Activated CD4-positive, alpha-beta T cell treated with anti-CD3 and anti-CD28 coated beads, Interleukin-10, Interleukin-2, amounts not matched to agents 100 ng/mL and 50 ng/mL, durations not matched to agents 16 hours and 8 hours (primary cell): Measurements from ENCODE around the gene KIAA1217.

Experiments used
- DNase-seq: peaks from one replicate; pipeline ENCODE4 v3.0.0-alpha.2; 2020

The KIAA1217 gene

DNA sequence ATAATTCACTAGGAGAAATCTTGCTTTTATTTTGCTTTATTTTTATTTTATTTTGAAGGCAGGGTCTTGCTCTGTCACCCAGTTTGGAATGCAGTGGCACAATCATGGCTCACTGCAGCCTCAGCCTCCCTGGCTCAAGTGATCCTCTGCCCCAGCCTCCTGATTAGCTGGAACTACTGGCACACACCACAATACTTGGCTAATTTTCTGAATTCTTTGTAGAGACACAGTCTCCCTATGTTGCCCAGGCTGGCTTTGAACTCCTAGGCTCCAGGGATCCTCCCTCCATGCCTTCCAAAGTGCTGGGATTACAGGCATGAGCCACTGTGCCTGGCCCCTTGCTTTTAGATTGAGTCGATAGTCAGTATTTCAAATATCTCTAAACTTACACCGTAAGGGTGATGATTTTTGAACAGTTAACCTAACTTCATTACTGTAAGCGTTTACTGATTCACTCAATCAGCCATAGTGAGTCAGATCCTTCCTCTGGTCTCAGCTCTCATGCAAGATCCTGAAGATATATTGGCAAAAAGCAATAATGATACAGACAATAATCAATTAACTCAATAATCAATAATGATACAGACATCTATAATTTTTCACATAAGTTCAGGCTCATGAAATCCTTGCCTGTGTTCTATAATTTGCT is 239.5 kb downstream of the KIAA1217 start:
- DNase-seq: peak; percentile 26

DNA sequence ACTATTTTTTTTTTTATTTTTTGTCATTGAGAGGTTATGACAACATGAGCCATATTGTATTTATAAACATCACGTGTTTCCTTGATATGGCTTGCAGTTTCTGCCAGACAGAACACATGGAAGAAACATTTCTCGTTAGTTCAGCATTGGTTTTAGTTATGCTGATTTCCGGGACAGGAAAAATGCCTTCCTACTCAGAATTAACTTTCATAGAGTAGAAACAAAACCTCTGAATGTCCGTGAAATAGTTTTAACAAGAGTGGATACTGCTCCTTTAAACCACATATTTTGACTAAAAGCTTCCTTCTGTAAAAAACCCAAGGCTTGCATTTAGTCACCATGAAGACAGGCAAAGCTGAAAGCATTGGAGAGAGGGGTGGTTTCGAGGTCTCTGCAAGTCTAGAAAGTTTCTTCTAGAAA is 240.4 kb downstream of the KIAA1217 start:
- peak; percentile 68 for DNase-seq

DNA sequence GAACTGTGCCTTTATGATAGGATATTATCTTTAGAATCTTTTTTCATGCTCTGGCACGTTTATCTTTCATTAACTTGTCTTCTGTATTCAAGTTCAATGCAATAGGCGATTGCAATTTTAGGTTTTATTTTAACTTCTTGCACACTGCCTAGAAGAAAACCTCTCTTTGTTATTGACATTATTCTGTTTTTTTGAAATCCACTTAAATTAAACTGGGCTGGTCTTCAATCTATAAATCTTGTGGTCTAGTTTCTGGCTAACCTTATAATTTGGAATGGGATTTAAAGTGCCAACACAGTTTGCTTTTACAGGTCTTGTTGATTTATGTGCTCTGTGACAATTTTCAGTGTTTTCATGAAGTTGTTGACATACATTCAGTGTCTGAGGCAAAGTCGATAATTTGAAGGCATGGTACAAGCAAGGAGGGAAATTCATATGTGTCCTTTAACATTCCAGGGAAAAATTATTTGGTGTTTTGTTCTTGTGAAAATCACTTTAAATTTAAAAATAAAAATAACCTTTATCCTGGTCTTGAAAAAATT is 240.9 kb downstream of the KIAA1217 start:
- no peak for DNase-seq

DNA sequence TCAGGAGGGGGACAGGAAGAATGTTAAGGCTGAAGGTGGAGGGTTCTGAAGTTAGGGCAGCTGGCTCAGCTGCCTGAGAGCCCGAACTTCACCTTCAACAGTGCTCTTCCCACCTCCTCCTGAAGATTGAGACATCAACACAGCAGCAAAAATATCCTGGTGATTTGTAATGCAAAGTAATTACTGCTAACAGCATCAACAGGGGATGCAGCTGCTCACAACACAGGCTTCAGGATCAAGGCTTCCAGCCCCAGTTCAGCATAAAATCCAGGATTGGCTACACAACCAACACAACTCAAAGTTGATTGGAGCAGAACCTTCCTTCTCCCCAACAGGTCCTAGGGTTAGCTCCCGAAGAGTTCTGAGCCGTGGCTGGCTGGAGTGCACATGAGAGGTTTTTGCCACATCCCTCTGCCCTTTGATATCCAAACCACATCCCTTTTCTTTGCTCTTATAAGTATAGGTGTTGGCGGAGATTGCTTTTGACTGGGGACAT is 242.4 kb downstream of the KIAA1217 start:
- DNase-seq: peak; percentile 17

GRCh38 chr10:24452030-24452429 is 243.1 kb downstream of the KIAA1217 start:
- DNase-seq: no peak

DNA sequence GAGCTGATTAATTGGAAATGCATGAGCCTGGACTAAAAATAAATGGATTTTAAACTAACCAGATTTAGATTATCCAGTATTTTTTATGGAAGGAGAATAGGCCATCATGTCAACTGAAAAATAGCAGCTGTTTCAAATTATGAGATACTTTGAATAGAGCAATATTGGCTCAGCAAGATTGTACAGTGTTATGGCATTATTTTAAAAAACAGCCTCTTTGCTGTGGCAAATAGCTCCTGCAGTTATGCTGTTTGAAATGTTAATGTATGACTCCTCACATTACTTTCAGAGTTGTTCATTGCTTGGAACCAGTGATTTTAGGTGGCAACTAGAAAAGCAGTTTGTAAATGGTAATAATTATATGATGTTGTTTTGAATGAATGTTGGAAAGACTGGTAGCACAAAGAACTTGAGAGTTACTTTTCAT is 244.5 kb downstream of the KIAA1217 start:
- DNase-seq: no peak

DNA sequence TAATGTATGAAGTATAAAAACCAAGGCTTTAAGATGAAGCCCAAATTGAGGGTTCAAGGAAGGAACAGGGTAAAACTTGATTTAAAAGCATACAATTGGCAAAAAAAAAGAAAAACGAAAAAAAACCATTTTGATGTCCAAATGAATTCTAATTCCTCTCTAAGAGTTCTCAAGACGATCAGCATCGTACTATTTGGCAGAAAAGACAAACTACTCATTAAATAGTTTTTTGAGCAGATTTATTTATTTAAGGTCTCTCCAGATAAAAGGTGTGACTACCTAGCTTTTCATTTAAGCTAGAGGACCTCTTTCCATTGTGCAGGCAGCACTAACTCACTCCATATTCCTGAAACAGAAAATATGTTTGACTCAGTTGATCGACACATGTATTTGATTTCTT is 245.0 kb downstream of the KIAA1217 start:
- DNase-seq: no peak

DNA sequence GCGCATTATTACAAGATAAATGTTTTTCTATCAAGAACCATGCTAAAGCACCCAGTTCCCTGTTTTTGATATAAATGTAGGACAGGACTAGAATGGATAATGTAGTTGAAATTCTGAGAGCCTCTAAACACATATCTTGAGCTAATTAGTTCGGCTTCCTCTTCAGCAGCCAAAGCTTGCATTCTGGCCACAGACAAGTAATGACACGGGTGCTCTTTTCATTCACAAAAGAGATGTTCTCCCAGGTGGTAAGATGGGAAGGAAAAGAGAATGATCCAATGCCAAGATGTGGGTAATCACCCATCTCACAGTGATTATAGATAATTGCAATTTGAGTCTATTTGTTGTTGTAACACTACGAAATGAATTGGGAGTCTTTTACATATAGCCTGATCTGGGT is 246.5 kb downstream of the KIAA1217 start:
- DNase-seq: no peak

DNA sequence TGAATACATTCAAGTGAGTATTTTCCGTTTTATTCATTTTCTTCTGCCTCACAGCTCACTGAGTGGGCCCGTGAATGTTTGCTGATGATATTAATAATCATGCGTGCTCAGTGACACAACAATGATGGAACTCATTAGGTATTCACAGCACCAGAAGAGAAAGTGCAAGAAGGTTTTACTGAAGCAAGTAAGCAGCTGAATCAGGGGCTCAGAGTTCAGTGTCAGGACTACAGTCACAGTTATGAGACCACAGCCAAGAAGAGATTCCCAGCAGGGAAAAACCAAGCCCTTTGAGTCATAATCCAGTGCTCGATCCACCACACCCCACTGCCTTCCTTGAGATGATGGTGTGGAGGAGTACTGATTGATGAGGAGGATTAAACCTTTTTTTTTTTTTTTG is 247.4 kb downstream of the KIAA1217 start:
- DNase-seq: no peak

DNA sequence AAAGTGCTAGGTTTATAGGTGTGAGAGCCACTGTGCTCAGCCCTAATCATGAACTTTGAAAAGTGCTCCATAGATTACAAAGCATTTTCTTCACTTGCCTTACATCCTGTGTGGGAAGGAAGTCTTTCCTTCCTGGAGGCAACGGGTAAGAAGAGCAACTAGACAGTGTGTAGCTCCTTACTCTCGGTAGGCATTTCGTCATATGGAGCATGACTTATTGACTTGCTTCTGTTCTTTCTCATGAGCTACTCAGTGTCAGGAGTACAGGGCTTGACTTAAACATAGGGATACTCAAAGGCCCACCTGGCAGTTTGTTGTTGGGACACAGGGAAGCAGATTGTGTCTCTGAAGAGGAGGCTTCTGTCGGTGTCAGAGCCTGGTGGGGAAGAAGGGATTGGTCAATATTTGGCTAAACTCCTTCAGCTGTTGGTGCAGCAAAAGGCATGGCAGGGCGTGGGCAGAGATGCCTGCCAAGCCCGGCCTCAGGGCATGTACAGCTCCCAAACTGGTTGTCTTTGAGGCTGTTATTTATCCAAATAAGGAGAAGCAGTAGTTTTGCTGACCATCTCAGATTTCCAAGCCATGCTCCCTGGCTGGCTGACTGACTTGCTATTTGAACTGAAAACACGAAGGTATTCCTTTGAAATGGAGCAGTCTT is 248.9 kb downstream of the KIAA1217 start:
- peak; percentile 22 for DNase-seq

DNA sequence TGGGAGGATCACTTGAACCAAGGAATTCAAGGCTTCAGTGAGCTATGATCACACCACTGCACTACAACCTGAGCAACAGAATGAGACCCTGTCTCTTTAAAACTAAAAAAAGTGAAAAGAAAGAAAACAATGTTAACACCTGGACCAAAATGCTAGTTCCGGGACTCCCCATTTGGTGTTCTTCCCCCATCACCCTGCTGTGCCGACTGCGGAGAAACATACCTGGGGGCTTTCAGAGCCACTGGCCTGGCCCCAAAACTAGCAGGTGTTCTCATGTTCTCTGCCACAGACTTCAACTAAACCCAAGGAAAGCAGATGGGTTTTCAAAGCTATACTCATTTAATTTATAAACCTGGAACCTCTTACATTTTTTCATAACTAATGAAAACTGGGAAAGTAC is 250.9 kb downstream of the KIAA1217 start:
- no peak for DNase-seq

DNA sequence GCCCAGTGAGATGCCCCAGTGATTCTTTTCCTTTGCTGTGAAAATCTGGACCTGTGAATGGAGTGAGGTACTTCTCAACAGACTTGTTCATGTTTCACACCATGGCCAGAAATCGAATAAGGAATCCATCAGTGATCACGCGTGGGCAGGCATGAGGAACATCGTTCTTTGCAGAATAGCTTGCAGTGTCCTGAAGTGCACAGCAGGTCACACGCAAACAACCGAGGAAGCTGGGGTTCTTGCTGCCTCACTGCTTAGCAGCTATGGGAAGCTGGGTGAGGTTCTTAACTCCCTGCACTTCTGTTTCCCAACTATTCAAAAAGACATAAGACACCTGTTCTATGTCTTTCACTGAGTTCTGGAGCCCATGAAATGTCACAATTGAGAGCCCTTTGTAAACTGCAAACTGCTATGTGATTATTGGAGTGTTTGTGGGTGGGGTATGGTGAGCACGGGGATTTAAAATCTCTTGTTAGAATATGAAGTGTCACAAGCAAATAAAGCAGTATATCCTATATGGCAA is 253.4 kb downstream of the KIAA1217 start:
- no peak for DNase-seq

- DNase-seq: no peak
Measured at GRCh38 chr10:24462889-24463552, 254.1 kb downstream of the KIAA1217 start.

DNA sequence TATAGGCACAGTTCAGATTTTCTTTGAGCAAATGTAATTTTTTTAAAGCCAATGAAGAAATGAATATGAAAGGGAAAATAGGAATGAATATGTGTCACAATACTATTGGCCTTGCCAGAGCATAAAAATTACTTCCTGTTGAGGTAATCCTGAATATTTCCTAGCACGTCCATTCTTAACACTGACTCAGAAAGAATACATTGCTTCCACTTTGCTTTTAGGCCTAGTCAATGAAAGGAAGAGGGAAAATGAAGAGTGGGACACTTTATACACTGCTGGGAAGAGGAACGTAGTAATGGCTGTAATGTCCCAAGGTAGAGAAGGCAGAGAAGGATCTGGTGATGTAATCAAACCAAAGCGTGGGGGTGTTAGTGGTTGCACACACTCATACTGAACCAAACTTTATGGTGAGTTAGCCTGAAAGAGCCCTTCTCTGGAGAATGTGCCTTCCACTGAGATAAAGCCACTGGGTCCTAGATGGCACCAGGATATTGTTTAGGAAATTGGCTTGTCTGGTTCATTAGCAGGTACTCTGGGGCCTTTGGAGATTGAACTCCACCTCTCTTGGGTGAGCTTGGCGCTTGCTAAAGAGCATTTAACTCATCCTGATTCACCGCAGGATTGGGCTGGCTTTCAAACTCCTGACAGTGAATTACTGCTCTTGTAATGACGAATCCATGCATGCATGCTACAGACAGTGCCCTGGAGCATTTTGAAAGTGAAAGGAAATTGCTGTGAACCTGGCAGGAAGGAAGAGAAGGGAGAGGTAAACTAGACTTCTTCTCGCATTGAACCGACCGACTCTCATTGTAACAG is 254.9 kb downstream of the KIAA1217 start:
- DNase-seq: peak; percentile 85

- no peak for DNase-seq
Measured at GRCh38 chr10:24465124-24465874, 256.4 kb downstream of the KIAA1217 start.

DNA sequence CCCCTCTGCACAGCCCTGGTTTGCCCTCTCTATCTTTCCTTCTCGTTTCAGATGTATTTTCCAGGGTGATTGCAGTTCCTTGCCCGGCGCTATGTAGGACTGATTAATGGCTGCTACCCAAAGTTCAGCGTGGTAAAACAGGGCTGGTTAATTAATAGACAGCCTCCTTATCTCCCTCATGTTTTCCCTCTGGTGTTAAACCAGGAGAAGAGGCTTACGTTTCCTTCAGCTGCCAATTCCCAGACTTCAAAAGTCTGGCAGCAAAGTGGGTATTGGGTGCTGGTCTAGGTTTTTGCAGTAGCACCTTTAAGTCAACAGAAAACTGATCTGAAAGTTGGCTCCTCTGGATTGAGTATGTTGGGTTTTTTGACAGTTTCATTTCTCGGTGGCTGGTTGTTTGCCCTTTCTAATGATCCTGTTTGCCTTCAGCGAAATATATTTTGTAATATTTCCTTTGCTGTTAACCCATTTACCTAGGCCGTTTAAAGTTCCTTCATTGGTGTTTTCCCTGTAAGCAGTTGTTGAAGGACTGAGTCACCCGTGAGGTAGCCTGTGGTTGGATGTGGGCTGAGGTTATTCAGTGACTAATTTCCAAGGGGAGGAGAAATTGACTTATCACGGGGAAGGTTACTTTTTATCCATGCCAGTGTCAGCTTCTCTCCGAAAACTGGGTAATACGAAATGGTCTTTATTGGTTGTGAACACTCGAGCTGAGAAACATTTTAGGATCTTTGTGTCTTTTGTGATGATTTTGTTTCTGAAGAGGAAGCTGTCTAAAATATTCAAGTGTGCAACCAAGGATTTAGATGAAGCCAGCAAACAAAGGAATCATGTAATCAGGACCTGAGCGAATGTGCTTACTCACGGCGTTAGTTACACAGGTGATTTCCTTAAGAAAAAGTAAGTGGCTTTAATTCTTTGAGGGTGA is 257.2 kb downstream of the KIAA1217 start:
- peak; percentile 89 for DNase-seq

DNA sequence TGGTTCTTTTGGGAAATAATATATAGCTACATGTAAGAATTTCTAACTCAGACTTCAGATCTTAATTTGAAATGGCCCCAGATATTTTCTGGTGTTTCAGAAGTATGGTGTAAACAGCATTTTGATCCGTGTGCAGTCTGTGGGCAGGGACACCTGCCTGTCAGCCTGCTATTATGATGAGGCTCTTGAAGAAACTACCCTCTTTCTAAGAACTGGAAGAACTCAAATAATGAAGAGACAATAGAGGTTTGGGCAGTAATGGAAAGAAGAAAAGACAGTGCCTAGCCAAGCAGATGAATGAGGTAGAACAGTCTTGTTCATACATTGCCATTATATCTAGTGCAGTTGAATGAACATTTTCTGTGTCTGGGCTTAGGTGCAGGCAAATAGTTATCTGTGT is 258.2 kb downstream of the KIAA1217 start:
- no peak for DNase-seq

GRCh38 chr10:24467605-24468004 is 258.7 kb downstream of the KIAA1217 start:
- DNase-seq: no peak

- DNase-seq: no peak
Measured at GRCh38 chr10:24468281-24468751, 259.4 kb downstream of the KIAA1217 start.

GRCh38 chr10:24469993-24470392 is 261.1 kb downstream of the KIAA1217 start:
- no peak for DNase-seq

DNA sequence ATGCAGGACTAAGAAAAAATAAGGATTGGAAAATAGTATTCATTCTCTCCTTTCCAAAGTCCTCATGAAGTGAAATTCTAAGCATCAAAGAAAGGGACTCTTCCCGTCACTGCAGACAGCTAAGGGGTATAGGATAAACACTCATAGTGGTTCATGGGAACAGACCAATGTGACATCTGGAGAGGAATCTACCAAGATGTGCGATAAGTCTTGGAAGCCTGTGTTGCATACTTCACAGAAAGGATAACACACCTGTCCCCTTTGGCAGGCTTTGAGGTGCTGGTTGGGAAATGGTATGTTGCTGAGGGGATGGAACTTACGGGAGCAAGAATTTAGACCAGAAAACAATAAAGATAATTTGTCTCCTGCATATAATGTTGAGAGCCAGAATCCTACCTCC is 266.7 kb downstream of the KIAA1217 start:
- DNase-seq: no peak
